ENCODE data around the gene LIME1. TPM values are rescaled to one million over a fixed set of nuclear protein-coding genes. Genes with fewer than 3 reads are reported as not detected.

LIME1 gene
- total and polyA plus RNA-seq, 2 of the 8 experiments (the other 6 are each of a cell fraction or from before 2014, with no cell fraction given) = 4.5 to 5.9 TPM

GRCh38 chr20:63707558-63708300, 28.7 kb upstream of the LIME1 start, which contains the start of the genes ARFRP1 and ZGPAT (continued):
- no peak for TF ChIP-seq CHD7 (IDR thresholded peaks at IDR 0.05; ENCODE audit: insufficient replicate concordance, low read length)
- no peak for TF ChIP-seq NRF1 (IDR thresholded peaks at IDR 0.05; ENCODE audit: low read depth, low read length)
- no peak for TF ChIP-seq HDAC2 (IDR thresholded peaks at IDR 0.05; ENCODE audit: borderline replicate concordance in 1 of 2, low read depth in 2 of 2, low read length in 2 of 2)
- TF ChIP-seq, protein P1, sequence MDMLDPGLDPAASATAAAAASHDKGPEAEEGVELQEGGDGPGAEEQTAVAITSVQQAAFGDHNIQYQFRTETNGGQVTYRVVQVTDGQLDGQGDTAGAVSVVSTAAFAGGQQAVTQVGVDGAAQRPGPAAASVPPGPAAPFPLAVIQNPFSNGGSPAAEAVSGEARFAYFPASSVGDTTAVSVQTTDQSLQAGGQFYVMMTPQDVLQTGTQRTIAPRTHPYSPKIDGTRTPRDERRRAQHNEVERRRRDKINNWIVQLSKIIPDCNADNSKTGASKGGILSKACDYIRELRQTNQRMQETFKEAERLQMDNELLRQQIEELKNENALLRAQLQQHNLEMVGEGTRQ (IDR thresholded peaks at IDR 0.05; ENCODE audit: low read length) = no peak
- TF ChIP-seq ATF2 (IDR thresholded peaks at IDR 0.05; ENCODE audit: low read length) = no peak
- TF ChIP-seq HDAC6 (IDR thresholded peaks at IDR 0.05; ENCODE audit: low read depth, low read length) = no peak
